Hepatocyte (in vitro differentiated cells): ENCODE results near the gene CUZD1. TPM values are rescaled to one million over a fixed set of nuclear protein-coding genes. Genes with fewer than 3 reads are reported as not detected.

Experiments
- DNase-seq: peaks from one replicate; pipeline ENCODE4 v3.0.0-alpha.2; 2016; ENCODE audit warnings: low spot score
- H2AFZ ChIP-seq: fragments of 200-600 bp; sonication (generic); 2 replicates; pipeline ENCODE4 v1.6.0; 2016; ENCODE audit warnings: antibody characterized with exemption, mild to moderate bottlenecking
- H3K27ac ChIP-seq: fragments of 200-600 bp; sonication (generic); 2 replicates; pipeline ENCODE4 v1.5.1; 2016; ENCODE audit warnings: mild to moderate bottlenecking
- H3K27me3 ChIP-seq: fragments of 200-600 bp; sonication (generic); 2 replicates; pipeline ENCODE4 v1.6.1; 2016
- H3K36me3 ChIP-seq: fragments of 200-600 bp; sonication (generic); replicated peaks from 2 replicates; pipeline ENCODE4 v1.5.1; 2016; ENCODE audit warnings: low read depth; ENCODE audit not compliant: insufficient read depth
- H3K4me1 ChIP-seq: fragments of 200-600 bp; sonication (generic); 2 replicates; pipeline ENCODE4 v1.5.1; 2016; ENCODE audit warnings: mild to moderate bottlenecking, moderate library complexity; ENCODE audit not compliant: insufficient read depth
- H3K4me2 ChIP-seq: fragments of 200-600 bp; sonication (generic); 2 replicates; pipeline ENCODE4 v1.6.0; 2016
- H3K4me3 ChIP-seq: fragments of 200-600 bp; sonication (generic); 2 replicates; pipeline ENCODE4 v1.5.1; 2016; ENCODE audit warnings: mild to moderate bottlenecking
- H3K79me2 ChIP-seq: fragments of 200-600 bp; sonication (generic); 2 replicates; pipeline ENCODE4 v1.6.0; 2017; ENCODE audit warnings: mild to moderate bottlenecking
- H3K9me2 ChIP-seq: fragments of 200-600 bp; sonication (generic); replicated peaks from 2 replicates; pipeline ENCODE4 v1.6.0; 2017; ENCODE audit warnings: mild to moderate bottlenecking; ENCODE audit not compliant: insufficient read depth
- H3K9me3 ChIP-seq: fragments of 200-600 bp; sonication (generic); 2 replicates; pipeline ENCODE4 v1.5.1; 2016; ENCODE audit warnings: low read depth, mild to moderate bottlenecking
- H4K20me1 ChIP-seq: fragments of 200-600 bp; sonication (generic); 2 replicates; pipeline ENCODE4 v1.6.0; 2016; ENCODE audit warnings: mild to moderate bottlenecking; ENCODE audit not compliant: insufficient read depth, poor library complexity, severe bottlenecking
- CTCF ChIP-seq: fragments of 200-600 bp; sonication (generic); IDR thresholded peaks from 2 replicates; pipeline ENCODE4 v1.5.1; 2016; ENCODE audit warnings: antibody characterized with exemption, mild to moderate bottlenecking; ENCODE audit not compliant: poor library complexity
- EZH2 ChIP-seq: fragments of 200-600 bp; sonication (generic); IDR thresholded peaks from 2 replicates; pipeline ENCODE4 v1.6.1; 2016; ENCODE audit warnings: antibody characterized with exemption, mild to moderate bottlenecking, borderline replicate concordance
- EZH2phosphoT487 ChIP-seq: fragments of 200-600 bp; sonication (generic); IDR thresholded peaks from one replicate; pipeline ENCODE4 v1.6.1; 2018; ENCODE audit warnings: antibody characterized with exemption, mild to moderate bottlenecking, low read depth, moderate library complexity; ENCODE audit not compliant: unreplicated experiment, severe bottlenecking
- WGBS: methylation state at CpG from one replicate; pipeline ENCODE4 v1.1.6; 2016; ENCODE audit warnings: low lambda C conversion rate; ENCODE audit errors: missing lambda C conversion rate; 5-methylcytosine and 5-hydroxymethylcytosine counted together
- polyA plus RNA-seq: library from polyadenylated mRNA; unstranded; fragments of >200 nt; fragmentation: Nextera tagmentation; extraction: Ambion mirVana; gene quantifications from 2 replicates; pipeline ENCODE4 v1.2.1, GENCODE V29; 2016
- total RNA-seq: library from RNA; depleted of rRNA; stranded (reverse); fragments of >200 nt; gene quantifications from 2 replicates; pipeline ENCODE4 v1.2.3, GENCODE V29; 2014

The CUZD1 gene, protein sequence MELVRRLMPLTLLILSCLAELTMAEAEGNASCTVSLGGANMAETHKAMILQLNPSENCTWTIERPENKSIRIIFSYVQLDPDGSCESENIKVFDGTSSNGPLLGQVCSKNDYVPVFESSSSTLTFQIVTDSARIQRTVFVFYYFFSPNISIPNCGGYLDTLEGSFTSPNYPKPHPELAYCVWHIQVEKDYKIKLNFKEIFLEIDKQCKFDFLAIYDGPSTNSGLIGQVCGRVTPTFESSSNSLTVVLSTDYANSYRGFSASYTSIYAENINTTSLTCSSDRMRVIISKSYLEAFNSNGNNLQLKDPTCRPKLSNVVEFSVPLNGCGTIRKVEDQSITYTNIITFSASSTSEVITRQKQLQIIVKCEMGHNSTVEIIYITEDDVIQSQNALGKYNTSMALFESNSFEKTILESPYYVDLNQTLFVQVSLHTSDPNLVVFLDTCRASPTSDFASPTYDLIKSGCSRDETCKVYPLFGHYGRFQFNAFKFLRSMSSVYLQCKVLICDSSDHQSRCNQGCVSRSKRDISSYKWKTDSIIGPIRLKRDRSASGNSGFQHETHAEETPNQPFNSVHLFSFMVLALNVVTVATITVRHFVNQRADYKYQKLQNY
- total RNA-seq (0.16 TPM in 1 of 2 replicates, not detected in the other), polyA plus RNA-seq (0.52 TPM in 1 of 2 replicates, not detected in the other)

- H2AFZ ChIP-seq, result no peak within 1 kb of the TSS
- no peaks in the 10 kb centered on the region for H4K20me1 ChIP-seq
- DNase-seq, result no peak
- H3K4me3 ChIP-seq, result no peak within 1 kb of the TSS
- no peak within 1 kb of the TSS for H3K4me2 ChIP-seq
- H3K9me2 ChIP-seq, result no peaks in the 10 kb centered on the region
- H3K27ac ChIP-seq, result no peak within 1 kb of the TSS
- TF ChIP-seq CTCF, result no peak
- 40% methylated on average over 5 of the region's 5 CpGs for WGBS
- no peaks in the 10 kb centered on the region for H3K79me2 ChIP-seq
- H3K4me1 ChIP-seq, result no peaks in the 10 kb centered on the region
- H3K9me3 ChIP-seq, result no peaks in the 10 kb centered on the region
- H3K36me3 ChIP-seq, result no peaks in the 10 kb centered on the region
- no peaks in the 10 kb centered on the region for H3K27me3 ChIP-seq
These were observed at the start of gene CUZD1 for GRCh38 chr10:122845783-122846332. Gene CUZD1 (minus strand): TSS chr10:122845857. CDS start chr10:122845843, 14 bp downstream.

- H3K4me2 ChIP-seq, result no peak overlapping the region
- WGBS, result 84% methylated on average over 5 of the region's 5 CpGs
- H3K9me2 ChIP-seq, result no peaks in the 10 kb centered on the region
- no peaks in the 10 kb centered on the region for H4K20me1 ChIP-seq
- no peaks in the 10 kb centered on the region for H3K9me3 ChIP-seq
- H3K4me1 ChIP-seq, result no peaks in the 10 kb centered on the region
- TF ChIP-seq CTCF (no peak), EZH2 (no peak), EZH2phosphoT487 (no peak)
- no peaks in the 10 kb centered on the region for H3K79me2 ChIP-seq
- H3K27ac ChIP-seq, result no peak overlapping the region
- DNase-seq, result no peak
- H3K27me3 ChIP-seq, result no peaks in the 10 kb centered on the region
- H3K36me3 ChIP-seq, result no peaks in the 10 kb centered on the region
- H3K4me3 ChIP-seq, result no peak overlapping the region
- no peak overlapping the region for H2AFZ ChIP-seq
These were observed 48.7 kb upstream of the CUZD1 start for GRCh38 chr10:122894261-122894944.

DNA sequence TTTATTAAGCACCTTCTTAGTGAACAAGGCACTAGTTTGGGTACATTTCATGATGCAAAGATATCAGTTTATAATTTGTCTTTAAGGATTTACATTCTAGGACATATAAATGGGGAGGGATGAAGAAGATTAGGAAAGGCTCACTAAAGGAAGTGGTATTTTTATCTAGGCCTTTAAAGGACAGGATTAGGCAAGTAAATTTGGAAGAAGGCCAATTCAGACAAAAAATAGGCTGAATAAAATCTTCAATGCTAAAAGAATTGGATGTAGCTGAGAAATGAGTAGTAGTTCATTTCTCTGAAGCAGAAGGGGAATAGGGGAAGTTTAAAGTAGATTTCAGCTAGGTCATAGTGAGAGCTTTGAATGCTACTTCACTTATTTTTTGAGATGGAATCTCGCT lies 38.5 kb upstream of the CUZD1 start:
- DNase-seq, result no peak

GRCh38 chr10:122882766-122883165 lies 37.1 kb upstream of the CUZD1 start:
- H3K9me3 ChIP-seq, result no peaks in the 10 kb centered on the region
- H3K36me3 ChIP-seq, result no peaks in the 10 kb centered on the region
- no peaks in the 10 kb centered on the region for H4K20me1 ChIP-seq
- H2AFZ ChIP-seq, result no peak overlapping the region
- peaks cover 50% of the 10 kb centered on the region for H3K27me3 ChIP-seq
- no peaks in the 10 kb centered on the region for H3K79me2 ChIP-seq
- H3K4me2 ChIP-seq, result no peak overlapping the region
- DNase-seq, result no peak
- no peaks in the 10 kb centered on the region for H3K9me2 ChIP-seq
- TF ChIP-seq EZH2 (no peak), EZH2phosphoT487 (no peak), CTCF (no peak)
- H3K4me1 ChIP-seq, result no peaks in the 10 kb centered on the region
- no peak overlapping the region for H3K4me3 ChIP-seq
- no peak overlapping the region for H3K27ac ChIP-seq

More for the DNA sequence above, 38.5 kb upstream of the CUZD1 start:
- Histone ChIP-seq H3K9me2 (no peaks in the 10 kb centered on the region), H3K4me1 (no peaks in the 10 kb centered on the region), H3K4me3 (no peak overlapping the region), H3K79me2 (no peaks in the 10 kb centered on the region), H3K27me3 (peaks cover 36% of the 10 kb centered on the region), H2AFZ (no peak overlapping the region), H3K9me3 (no peaks in the 10 kb centered on the region), H3K36me3 (no peaks in the 10 kb centered on the region), H3K4me2 (no peak overlapping the region), H3K27ac (no peak overlapping the region), H4K20me1 (no peaks in the 10 kb centered on the region)
- 95% methylated on average over 1 of the region's 1 CpG for WGBS
- no peak for TF ChIP-seq EZH2phosphoT487
